ENCODE data around the gene INTS1.

Gene INTS1

DNA sequence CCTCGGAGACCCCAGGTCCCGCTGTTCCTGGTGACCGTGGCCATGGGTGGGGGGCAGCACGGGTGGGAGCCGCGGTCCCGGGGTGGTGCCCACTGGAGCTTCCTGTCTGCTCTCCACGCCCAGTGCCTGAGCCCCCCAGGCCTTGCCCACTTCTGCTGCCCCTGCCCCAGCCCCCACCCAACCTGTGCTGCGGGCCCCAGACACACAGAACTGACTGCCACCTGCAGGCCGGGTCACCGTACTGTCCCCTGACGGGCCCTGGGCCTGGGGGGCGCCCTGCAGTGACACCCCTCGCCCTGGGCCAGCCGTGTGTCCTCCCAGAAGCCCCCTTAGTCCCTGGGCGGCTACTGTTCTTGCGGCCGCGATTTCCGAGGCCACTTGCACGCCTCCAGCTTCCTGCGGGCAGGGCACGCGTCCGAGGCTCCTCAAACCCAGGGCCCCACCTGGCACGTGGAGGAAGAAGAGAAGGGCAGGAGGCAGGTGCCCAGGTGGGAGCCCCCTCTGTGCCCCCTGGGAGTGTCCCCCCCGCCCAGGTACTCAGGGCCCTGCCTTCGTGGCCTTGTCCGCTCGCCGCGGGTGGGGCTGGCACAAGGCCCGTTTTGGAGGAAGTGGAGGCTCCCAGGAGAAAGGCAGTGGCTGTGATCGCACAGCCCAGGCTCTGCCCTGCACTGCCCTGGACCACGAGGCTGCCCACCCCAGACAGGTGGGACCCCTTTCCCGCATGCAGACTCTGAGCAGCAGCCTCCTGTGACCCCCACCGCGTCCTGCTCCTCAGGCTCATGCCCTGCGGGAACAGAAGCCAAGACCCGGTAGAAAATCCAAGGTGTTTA, 41.4 kb upstream of the INTS1 start:
- TF ChIP-seq, protein P1, sequence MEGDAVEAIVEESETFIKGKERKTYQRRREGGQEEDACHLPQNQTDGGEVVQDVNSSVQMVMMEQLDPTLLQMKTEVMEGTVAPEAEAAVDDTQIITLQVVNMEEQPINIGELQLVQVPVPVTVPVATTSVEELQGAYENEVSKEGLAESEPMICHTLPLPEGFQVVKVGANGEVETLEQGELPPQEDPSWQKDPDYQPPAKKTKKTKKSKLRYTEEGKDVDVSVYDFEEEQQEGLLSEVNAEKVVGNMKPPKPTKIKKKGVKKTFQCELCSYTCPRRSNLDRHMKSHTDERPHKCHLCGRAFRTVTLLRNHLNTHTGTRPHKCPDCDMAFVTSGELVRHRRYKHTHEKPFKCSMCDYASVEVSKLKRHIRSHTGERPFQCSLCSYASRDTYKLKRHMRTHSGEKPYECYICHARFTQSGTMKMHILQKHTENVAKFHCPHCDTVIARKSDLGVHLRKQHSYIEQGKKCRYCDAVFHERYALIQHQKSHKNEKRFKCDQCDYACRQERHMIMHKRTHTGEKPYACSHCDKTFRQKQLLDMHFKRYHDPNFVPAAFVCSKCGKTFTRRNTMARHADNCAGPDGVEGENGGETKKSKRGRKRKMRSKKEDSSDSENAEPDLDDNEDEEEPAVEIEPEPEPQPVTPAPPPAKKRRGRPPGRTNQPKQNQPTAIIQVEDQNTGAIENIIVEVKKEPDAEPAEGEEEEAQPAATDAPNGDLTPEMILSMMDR (IDR thresholded peaks at IDR 0.05; ENCODE audit: control extremely low read depth, extremely low read depth, low read depth, missing control alignments) = no peak
- no peak for DNase-seq (ENCODE audit: extremely low spot score)
- ChIA-PET POLR2A (no interaction called here), CTCF (no interaction called here)

DNA sequence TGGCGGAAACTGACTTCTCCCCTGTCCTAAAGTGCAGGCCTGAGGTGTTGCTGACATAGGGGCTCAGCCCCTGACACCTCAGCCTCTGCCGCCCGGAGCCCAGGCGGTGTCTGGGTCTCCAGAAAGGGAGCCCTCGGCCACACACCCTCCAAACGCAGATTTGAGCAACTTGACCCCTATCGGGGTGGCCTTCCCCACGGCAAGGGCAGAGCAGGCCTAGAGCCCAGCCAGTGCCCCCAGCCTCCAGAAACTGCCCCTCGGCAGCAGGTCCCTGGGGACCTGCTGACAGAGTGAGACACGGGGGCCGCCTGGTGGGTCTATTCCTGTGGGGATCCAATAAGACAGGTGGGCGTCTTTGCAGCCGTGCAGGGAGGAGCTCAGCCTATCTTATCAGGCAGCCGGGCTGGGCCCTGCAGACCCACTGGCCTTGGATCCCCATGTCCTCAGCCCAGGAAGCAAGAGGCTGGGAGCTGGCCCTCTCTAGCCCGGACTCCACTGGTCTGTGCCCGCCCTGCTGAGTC, 40.8 kb upstream of the INTS1 start:
- ChIA-PET CTCF (no interaction called here), POLR2A (no interaction called here)
- TF ChIP-seq, protein P1 (IDR thresholded peaks at IDR 0.05; ENCODE audit: control extremely low read depth, extremely low read depth, low read depth, missing control alignments) = no peak
- no peak for DNase-seq (ENCODE audit: extremely low spot score)

DNA sequence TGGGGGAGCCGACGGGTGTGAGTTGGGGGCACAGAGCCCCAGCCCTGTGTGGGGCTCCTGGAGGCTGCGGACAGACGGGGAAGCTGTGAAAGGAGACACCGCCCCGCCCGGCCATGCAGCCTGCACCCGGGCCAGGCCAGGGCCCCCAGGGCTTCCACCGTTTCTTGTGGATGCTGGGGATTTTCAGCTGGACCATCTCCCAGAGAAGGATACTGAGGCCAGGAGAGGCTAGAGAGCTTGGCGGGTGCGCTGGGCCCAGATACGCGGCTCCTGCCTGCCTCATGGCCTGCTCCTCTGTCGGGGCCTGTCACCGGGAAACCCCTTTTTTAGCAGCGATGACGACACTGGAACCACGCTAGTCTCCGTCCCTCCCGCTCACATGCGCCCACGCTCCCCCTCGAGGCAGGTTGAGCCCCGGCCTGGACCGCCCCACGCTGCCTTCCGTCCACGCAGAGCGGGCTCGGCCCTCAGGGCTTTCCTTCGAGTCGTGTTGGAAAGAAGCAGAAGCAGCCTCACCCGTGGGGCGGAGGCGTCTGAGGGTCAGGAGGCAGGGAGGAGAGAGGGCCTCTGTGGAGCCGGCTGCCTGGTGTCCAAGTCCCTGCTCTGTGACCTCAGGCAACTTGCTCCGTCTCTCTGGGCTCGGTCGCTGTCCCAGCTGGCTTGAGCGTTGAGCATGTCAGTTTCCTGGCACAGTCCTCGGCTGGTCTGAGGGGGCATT, 40.1 kb upstream of the INTS1 start:
- POLR2A ChIA-PET = no interaction called here
- TF ChIP-seq, protein P1 (IDR thresholded peaks at IDR 0.05; ENCODE audit: control extremely low read depth, extremely low read depth, low read depth, missing control alignments) = no peak
- CTCF ChIA-PET = no interaction called here
- DNase-seq (ENCODE audit: extremely low spot score) = no peak

- ChIA-PET CTCF (no interaction called here), POLR2A (no interaction called here)
- no peak for DNase-seq (ENCODE audit: extremely low spot score)
- TF ChIP-seq, protein P1 (IDR thresholded peaks at IDR 0.05; ENCODE audit: control extremely low read depth, extremely low read depth, low read depth, missing control alignments) = no peak
These were observed 39.6 kb upstream of the INTS1 start for GRCh38 chr7:1543826-1544177.

DNA sequence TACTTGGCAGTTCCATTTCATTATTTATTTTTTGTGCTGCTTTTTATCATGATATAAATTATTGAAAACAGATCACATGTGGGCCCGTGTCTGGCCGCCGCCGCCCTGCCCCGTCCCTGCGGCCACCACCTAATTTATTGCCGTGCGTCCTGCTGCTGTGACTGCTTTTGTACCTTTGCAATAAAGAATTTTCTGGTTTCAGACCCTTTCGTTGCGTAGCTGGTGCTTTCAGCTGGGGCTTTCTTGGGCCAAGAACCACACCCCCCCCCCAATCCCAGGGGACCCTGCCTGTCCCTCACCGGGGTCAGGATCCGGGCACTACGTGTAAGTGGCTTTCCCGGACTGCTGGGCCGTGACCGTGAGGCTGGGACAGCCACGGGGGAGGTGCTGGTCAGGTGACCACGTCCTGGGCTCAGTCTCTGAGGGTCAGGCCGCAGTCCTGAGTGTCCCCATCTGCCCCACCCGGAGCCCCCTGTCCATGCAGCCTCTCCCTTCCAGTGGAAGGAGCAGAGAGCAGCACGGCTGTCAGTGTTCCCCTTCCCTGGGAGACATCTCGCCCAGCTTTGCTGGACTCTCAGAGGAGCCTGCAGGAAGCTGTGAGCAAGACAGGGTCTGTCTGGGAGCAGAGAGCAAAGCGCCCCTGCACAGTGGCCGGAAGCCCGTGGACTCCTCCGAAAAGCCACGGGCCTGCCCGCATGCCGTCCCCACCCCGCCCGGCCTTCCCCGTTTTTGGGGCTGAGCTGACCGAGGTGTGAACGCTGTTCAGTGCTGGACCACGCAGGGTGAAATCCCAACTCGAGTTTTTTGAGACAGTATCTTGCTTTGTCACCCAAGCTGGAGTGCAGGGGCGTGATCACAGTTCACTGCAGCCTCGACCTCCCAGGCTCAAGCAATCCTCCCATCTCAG, 38.9 kb upstream of the INTS1 start:
- TF ChIP-seq, protein P1 (IDR thresholded peaks at IDR 0.05; ENCODE audit: control extremely low read depth, extremely low read depth, low read depth, missing control alignments) = no peak
- DNase-seq (ENCODE audit: extremely low spot score) = no peak
- ChIA-PET POLR2A (no interaction called here), CTCF (no interaction called here)

- TF ChIP-seq, protein P1 (IDR thresholded peaks at IDR 0.05; ENCODE audit: control extremely low read depth, extremely low read depth, low read depth, missing control alignments) = no peak
- POLR2A ChIA-PET = no interaction called here
- DNase-seq (ENCODE audit: extremely low spot score) = no peak
- CTCF ChIA-PET = no interaction called here
These were observed 38.1 kb upstream of the INTS1 start for GRCh38 chr7:1542329-1542728.

Data from GM10248 (cell line).